ENCODE data around the gene MVD. TPM values are rescaled to one million over a fixed set of nuclear protein-coding genes. Genes with fewer than 3 reads are reported as not detected.
"Not testable (repeated sequence)": the region's sequence is repeated elsewhere in the genome, so short reads cannot be mapped to it uniquely, and the experiment has no call there.

MVD gene
- total RNA-seq, 1 donor from 2014 or later = 64.0 TPM

- no peaks in the 10 kb centered on the region for H3K9me3 Mint-ChIP-seq
- no peaks in the 10 kb centered on the region for H3K4me1 Mint-ChIP-seq
- no peak overlapping the region for H3K4me3 Mint-ChIP-seq
- no peaks in the 10 kb centered on the region for H3K27me3 Mint-ChIP-seq (ENCODE audit: low read depth)
- TF ChIP-seq CTCF (IDR thresholded peaks at IDR 0.05; ENCODE audit: unreplicated experiment) = no peak
- H3K36me3 Mint-ChIP-seq = no peaks in the 10 kb centered on the region
- H3K27ac Mint-ChIP-seq = no peak overlapping the region
- no peak for DNase-seq (ENCODE audit: low spot score in 2 of 2, unreplicated experiment in 2 of 2)
Measured at GRCh38 chr16:88673716-88674379, 11.0 kb upstream of the MVD start.

GRCh38 chr16:88672776-88673175 lies 9.9 kb upstream of the MVD start:
- TF ChIP-seq CTCF (IDR thresholded peaks at IDR 0.05; ENCODE audit: unreplicated experiment) = no peak
- Mint-ChIP-seq H3K4me3 (no peak overlapping the region), H3K27me3 (ENCODE audit: low read depth) (no peaks in the 10 kb centered on the region), H3K9me3 (no peaks in the 10 kb centered on the region), H3K27ac (no peak overlapping the region), H3K4me1 (no peaks in the 10 kb centered on the region), H3K36me3 (no peaks in the 10 kb centered on the region)
- DNase-seq (ENCODE audit: low spot score in 2 of 2, unreplicated experiment in 2 of 2) = no peak

GRCh38 chr16:88671806-88672205 lies 8.9 kb upstream of the MVD start:
- no peak for TF ChIP-seq CTCF (IDR thresholded peaks at IDR 0.05; ENCODE audit: unreplicated experiment)
- H3K9me3 Mint-ChIP-seq = no peaks in the 10 kb centered on the region
- H3K4me3 Mint-ChIP-seq = no peak overlapping the region
- no peaks in the 10 kb centered on the region for H3K4me1 Mint-ChIP-seq
- no peak overlapping the region for H3K27ac Mint-ChIP-seq
- H3K36me3 Mint-ChIP-seq = peaks cover 2% of the 10 kb centered on the region
- H3K27me3 Mint-ChIP-seq (ENCODE audit: low read depth) = no peaks in the 10 kb centered on the region
- no peak for DNase-seq (ENCODE audit: low spot score in 2 of 2, unreplicated experiment in 2 of 2)

- H3K27ac Mint-ChIP-seq = no peak overlapping the region
- H3K4me3 Mint-ChIP-seq = no peak overlapping the region
- TF ChIP-seq CTCF (IDR thresholded peaks at IDR 0.05; ENCODE audit: unreplicated experiment) = no peak
- H3K9me3 Mint-ChIP-seq = no peaks in the 10 kb centered on the region
- H3K27me3 Mint-ChIP-seq (ENCODE audit: low read depth) = no peaks in the 10 kb centered on the region
- H3K4me1 Mint-ChIP-seq = peaks cover 2% of the 10 kb centered on the region
- H3K36me3 Mint-ChIP-seq = peaks cover 4% of the 10 kb centered on the region
- no peak for DNase-seq (ENCODE audit: low spot score in 2 of 2, unreplicated experiment in 2 of 2)
Measured at GRCh38 chr16:88669980-88670379, 7.1 kb upstream of the MVD start.

GRCh38 chr16:88669493-88669892 lies 6.6 kb upstream of the MVD start:
- not testable (repeated sequence) for H3K9me3 Mint-ChIP-seq; H3K4me1 Mint-ChIP-seq; H3K27ac Mint-ChIP-seq; H3K36me3 Mint-ChIP-seq; DNase-seq (ENCODE audit: low spot score in 2 of 2, unreplicated experiment in 2 of 2); H3K27me3 Mint-ChIP-seq (ENCODE audit: low read depth); H3K4me3 Mint-ChIP-seq

GRCh38 chr16:88667461-88667860 lies 4.6 kb upstream of the MVD start:
- Mint-ChIP-seq H3K9me3 (no peaks in the 10 kb centered on the region), H3K4me3 (no peak overlapping the region), H3K27me3 (ENCODE audit: low read depth) (no peaks in the 10 kb centered on the region), H3K36me3 (peaks cover 4% of the 10 kb centered on the region), H3K27ac (peak overlapping the region; percentile 64), H3K4me1 (peaks cover 7% of the 10 kb centered on the region)
- TF ChIP-seq CTCF (IDR thresholded peaks at IDR 0.05; ENCODE audit: unreplicated experiment) = no peak
- no peak for DNase-seq (ENCODE audit: low spot score in 2 of 2, unreplicated experiment in 2 of 2)

All from mesothelial cell of epicardium (in vitro differentiated cells).